GM18858 (cell line): Measurements from ENCODE around the gene RNF115.
"Not testable (repeated sequence)": the region's sequence is repeated elsewhere in the genome, so short reads cannot be mapped to it uniquely, and the experiment has no call there.

ENCODE experiments used
- ATAC-seq: cut with Tn5 transposase; IDR thresholded peaks from one replicate; pipeline ENCODE4 v1.9.1; 2021; ENCODE audit not compliant: unreplicated experiment

Gene RNF115

GRCh38 chr1:145828367-145829026, 4.6 kb upstream of the RNF115 start:
- ATAC-seq = no peak

DNA sequence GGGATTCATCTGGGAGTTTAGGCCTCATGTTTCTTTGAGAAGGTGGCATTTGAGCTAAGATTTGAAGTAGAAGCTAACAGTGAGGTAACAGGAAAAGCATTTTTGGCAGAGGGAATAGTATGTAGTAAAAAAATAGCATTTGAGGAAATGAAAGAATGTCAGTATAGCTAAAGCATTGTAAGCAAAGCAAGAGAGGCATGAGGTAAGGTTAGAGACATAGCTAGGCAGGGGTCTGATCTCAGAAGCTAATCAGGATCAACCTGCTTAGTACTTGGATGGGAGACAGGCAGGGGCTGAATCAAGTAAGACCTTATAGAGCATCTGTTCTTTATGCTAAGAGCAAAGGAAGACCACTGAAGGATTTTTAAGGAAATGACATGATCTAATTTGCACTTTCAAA, 4.1 kb upstream of the RNF115 start:
- no peak for ATAC-seq

GRCh38 chr1:145826030-145826429, 2.1 kb upstream of the RNF115 start:
- no peak for ATAC-seq

- ATAC-seq = no peak
Measured at GRCh38 chr1:145824499-145824842, 576 bp upstream of the RNF115 start.

- ATAC-seq = not testable (repeated sequence)
Measured at GRCh38 chr1:145822779-145823331, 1.0 kb downstream of the RNF115 start.

DNA sequence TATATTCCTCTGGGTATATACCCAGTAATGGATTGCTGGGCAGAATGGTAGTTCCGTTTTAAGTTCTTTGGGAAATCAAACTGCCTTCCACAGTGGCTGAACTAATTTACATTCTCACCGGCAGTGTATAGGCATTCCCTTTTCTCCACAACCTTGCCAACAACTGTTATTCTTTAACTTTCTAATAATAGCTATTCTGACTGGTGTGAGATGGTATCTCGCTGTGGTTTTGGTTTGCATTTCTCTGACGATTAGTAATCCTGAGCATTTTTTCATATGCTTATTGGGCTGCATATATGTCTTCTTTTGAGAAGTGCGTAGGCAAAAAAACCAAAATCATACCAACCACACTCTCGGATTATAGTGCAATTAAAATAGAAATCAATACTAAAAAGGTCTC, 5.8 kb downstream of the RNF115 start:
- ATAC-seq = not testable (repeated sequence)

DNA sequence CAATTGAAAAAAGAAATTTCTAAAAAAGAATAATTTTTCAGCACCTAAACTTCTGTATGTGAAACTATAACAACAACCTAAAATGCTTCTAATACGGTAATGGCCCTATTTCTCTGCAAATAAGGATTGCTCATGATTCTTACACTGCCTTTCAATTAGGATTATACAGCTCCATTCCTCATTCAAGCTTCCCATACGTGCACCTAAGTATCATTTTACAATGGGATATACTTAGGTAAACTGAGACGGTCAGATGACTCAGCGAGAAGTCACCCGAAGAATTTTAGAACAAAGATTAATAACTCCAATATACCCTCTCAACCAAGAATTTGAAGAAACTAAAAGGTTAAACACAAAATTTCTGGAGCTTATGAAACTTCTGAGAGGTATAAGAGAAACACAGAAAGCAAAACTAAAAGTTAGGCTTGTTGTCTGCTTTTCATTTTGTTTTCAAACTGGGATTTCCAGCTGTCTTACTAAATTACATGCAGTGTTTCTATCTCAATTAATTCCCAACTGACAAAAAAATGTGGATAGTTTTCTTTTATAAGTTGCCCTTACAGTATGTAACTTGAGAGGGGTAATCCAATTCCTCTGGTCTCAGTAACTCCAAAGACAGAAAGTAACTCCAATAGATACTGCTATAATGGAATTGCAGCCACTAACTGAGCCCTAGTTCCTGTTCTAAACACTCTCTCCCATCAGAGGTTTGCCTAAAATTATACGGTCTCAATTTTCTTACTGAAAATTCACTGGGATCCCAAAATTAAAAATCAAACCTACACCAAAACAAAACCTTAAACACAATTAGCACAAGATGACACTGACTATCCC, 10.7 kb downstream of the RNF115 start:
- not testable (repeated sequence) for ATAC-seq

DNA sequence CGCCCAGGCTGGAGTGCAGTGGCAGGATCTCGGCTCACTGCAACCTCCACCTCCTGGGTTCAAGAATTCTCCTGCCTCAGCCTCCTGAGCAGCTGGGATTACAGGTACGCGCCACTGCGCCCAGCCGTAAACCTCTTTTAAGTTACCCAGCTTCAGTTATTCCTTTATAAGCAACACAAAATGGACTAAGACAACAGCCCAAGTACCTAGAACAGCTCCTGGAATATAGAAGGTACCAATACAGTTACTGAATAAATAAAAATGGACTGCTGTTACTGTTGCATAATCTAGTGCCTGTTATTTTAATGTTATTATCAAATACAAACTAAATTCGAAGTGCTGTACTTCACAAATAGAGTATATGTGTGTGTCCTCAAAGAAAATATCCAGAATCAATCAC, 17.1 kb downstream of the RNF115 start:
- ATAC-seq = no peak

DNA sequence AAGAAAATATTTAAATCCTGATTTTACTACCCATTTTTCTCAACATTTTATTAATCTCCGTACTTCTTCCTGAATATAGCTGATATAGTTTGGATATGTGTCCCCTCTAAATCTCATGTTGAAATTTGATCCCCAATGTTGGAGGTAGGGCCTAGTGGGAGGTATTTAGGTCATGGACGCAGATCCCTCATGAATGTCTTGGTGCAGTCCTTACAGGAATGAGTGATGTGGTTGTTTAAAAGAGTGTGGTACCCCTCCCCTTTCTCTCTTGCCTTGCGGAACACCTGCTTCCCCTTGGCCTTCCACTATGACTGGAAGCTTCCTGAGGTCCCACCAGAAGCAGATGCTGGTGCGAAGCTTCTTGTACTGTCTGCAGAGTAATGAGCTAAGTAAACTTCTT, 17.5 kb downstream of the RNF115 start:
- no peak for ATAC-seq

GRCh38 chr1:145805057-145805456, 18.8 kb downstream of the RNF115 start:
- no peak for ATAC-seq

DNA sequence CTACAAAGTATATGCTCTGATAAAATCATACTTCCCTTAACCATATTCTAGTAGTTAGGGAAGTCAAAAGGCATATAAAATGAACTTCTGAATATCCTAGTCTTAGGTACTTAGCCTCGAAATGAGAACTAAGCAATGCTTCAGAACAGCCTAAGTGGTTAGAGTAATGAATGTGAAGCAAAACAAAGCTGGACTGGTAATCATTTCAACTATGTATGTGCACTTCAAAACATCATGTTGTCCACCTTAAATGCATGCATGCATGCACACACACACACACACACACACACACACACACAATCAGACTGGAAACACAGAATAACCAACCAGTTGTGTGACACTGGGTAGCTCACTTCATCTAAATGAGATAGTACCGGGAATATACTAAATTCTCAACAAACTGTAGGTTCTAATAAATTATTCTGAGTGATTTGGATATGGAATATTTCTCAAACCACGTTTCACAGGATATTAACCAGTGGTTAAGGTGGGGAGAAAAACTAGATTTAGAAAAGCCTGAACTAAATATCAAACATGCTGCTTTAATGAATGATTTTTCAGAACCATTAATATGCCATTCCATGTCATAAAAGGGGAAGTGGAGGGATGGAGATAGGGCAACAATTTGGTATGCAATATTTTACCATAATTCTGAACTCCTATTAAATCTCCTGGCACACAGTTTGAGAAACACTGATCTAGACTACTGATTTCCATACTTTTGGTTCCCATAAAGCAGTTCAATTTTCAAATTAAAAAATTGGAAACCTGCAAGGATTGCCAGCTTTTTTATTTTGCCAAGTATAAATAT, 19.5 kb downstream of the RNF115 start:
- ATAC-seq = no peak

DNA sequence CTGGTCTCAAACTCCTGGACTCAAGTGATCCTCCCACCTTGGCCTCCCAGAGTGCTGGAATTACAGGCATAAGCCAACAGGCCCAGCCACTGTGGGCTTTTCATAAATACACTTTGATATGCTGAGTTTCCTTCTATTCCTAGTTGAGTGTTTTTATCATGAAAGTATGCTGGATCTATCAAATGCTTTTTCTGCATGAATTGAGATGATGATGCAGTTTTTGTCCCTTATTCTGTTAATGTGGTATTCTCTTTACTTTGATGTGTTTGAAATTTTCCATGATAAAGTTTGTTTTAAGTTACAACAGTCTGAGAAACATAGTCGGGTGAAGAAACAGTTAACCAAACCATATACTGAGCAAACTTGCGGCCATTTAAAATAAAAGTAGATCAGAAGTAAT, 24.1 kb downstream of the RNF115 start:
- ATAC-seq = no peak

GRCh38 chr1:145796753-145797152, 27.1 kb downstream of the RNF115 start:
- ATAC-seq = no peak

GRCh38 chr1:145795257-145795881, 28.5 kb downstream of the RNF115 start:
- no peak for ATAC-seq

DNA sequence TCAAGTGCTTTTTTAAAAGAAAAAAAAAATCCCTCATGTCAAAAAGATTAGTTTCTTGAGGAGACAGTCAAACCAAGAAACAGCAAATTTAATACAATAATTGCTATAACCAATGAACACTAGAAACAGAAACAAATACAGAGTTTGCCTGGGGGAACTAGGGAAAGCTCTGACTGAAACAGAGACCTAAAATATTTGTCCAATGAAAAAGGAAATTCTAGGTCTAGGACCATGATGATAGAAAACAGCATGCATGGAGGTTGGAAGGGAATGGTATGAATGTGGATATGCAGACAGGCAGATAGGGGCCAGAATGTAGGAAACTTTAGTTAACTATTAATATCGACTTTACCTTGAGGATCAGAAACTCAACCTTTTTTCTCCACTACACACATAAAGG, 31.4 kb downstream of the RNF115 start:
- ATAC-seq = no peak

- not testable (repeated sequence) for ATAC-seq
Measured at GRCh38 chr1:145791860-145792259, 32.0 kb downstream of the RNF115 start.

GRCh38 chr1:145788580-145788979, 35.3 kb downstream of the RNF115 start:
- ATAC-seq = no peak

- ATAC-seq = no peak
Measured at GRCh38 chr1:145786271-145786670, 37.6 kb downstream of the RNF115 start.

DNA sequence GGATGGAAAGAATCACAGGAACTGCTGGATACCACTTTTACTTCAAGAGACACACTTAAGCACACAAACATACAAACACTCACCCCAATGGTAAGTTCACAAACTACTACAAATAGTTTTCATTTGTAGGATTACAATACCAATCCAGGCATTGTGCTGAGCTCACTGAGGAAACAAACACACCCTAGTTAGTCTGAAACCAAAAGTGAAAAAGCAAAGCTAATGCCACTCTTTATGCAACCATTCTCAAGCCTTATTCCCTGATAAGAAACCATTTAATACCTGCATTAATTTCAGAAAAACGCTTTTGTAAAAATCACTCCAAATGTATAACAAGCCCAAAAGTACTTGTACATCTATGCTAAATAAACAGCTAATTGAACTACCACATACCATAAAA, 38.3 kb downstream of the RNF115 start:
- no peak for ATAC-seq

GRCh38 chr1:145784409-145784808, 39.5 kb downstream of the RNF115 start:
- no peak for ATAC-seq
